ENCODE data around the gene SSC5D. TPM values are rescaled to one million over a fixed set of nuclear protein-coding genes. Genes with fewer than 3 reads are reported as not detected.

The SSC5D gene
- total RNA-seq, 1 experiment from 2014 or later = 1.5 TPM

DNA sequence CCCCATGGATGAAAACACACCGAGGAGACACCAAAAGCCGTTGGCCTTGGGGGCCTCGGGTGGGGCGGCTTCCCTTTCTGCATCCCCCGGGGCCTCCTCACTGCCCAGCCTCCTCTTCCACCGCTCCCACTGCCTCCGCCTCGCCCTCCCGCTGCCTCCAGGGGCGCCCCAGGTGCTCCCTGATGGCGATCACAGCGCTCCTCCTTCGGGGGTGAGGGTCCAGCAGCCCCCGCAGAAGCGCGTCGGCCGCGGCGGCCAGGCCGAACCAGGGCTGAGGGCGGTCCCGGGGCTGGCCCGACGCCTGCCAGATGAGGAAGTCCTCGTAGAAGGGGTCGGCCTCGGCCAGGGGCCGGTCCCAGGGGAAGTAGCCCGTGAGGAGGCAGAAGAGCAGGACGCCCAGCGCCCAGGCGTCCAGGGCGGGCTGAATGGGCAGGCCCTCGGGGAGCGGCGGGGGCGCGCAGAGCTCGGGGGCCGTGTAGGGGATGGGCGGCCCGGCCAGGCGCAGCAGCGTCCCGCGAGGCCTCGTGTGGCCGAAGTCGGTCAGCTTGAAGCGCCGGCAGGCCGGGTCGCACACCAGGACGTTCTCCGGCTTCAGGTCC lies 41.5 kb downstream of the SSC5D start:
- DNase-seq (ENCODE audit: low read depth, low spot score) = no peak
- no peaks in the 10 kb centered on the region for H3K36me3 ChIP-seq (ENCODE audit: control insufficient read depth in 1 of 2, insufficient read depth in 2 of 2, low read length in 2 of 2)
- H3K9ac ChIP-seq (ENCODE audit: low read length) = no peak overlapping the region
- H3K4me1 ChIP-seq (ENCODE audit: control insufficient read depth in 1 of 2, insufficient read depth in 2 of 2, low read length in 2 of 2) = peaks cover 0 to 4% of the 10 kb centered on the region in 2 experiments; a peak in 1 of 4 replicates
- no peak overlapping the region; the same call in 1 of the 2 replicates for H3K27ac ChIP-seq (ENCODE audit: low read depth, low read length)
- BruUV-seq (replicated peaks) = no TSS peak
- no peaks in the 10 kb centered on the region for H4K20me1 ChIP-seq (ENCODE audit: insufficient read depth)
- ChIA-PET RAD21 (ENCODE audit: low non-redundant PET in 1 of 2, low total read pairs in 2 of 2, uncharacterized antibody in 2 of 2, unreplicated experiment in 2 of 2) (no interaction called here), POLR2A (no interaction called here), CTCF (no interaction called here)
- no peaks in the 10 kb centered on the region for H3K9me2 ChIP-seq (ENCODE audit: insufficient read depth)
- ATAC-seq = no peak
- intact Hi-C loops (cut with micrococcal nuclease) = no loop called here
- H3K4me3 ChIP-seq (replicated peaks in 1 of 2; ENCODE audit: low read depth in 1 of 2, low read length in 2 of 2) = no peak overlapping the region
- peaks cover 0 to 4% of the 10 kb centered on the region in 2 experiments; a peak in 1 of 4 replicates for H3K9me3 ChIP-seq (ENCODE audit: control insufficient read depth in 1 of 2, insufficient read depth in 1 of 2, low read depth in 1 of 2, low read length in 2 of 2)
- H3K79me2 ChIP-seq (ENCODE audit: insufficient read depth, low read length) = no peaks in the 10 kb centered on the region
- no peaks in the 10 kb centered on the region for H3K27me3 ChIP-seq (ENCODE audit: insufficient read depth, low read length)
- H3K4me2 ChIP-seq (ENCODE audit: low read length) = no peak overlapping the region
- H2AFZ ChIP-seq (ENCODE audit: low read depth, low read length, poor library complexity, severe bottlenecking) = no peak overlapping the region
- no peak for TF ChIP-seq EZH2 (IDR thresholded peaks at IDR 0.05)
- TF ChIP-seq SP1 (IDR thresholded peaks at IDR 0.05; ENCODE audit: low read depth) = no peak
- no peak for TF ChIP-seq EGR1 (IDR thresholded peaks at IDR 0.05; ENCODE audit: low read depth)
- TF ChIP-seq, protein P1, sequence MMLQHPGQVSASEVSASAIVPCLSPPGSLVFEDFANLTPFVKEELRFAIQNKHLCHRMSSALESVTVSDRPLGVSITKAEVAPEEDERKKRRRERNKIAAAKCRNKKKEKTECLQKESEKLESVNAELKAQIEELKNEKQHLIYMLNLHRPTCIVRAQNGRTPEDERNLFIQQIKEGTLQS (IDR thresholded peaks at IDR 0.05) = no peak
- no peak for TF ChIP-seq SIN3A (IDR thresholded peaks at IDR 0.05; ENCODE audit: low read depth)
- TF ChIP-seq, protein P2, sequence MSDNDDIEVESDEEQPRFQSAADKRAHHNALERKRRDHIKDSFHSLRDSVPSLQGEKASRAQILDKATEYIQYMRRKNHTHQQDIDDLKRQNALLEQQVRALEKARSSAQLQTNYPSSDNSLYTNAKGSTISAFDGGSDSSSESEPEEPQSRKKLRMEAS (IDR thresholded peaks at IDR 0.05) = no peak
- no peak for TF ChIP-seq RAD21 (IDR thresholded peaks at IDR 0.05; ENCODE audit: low read depth)
- TF ChIP-seq, protein P3, sequence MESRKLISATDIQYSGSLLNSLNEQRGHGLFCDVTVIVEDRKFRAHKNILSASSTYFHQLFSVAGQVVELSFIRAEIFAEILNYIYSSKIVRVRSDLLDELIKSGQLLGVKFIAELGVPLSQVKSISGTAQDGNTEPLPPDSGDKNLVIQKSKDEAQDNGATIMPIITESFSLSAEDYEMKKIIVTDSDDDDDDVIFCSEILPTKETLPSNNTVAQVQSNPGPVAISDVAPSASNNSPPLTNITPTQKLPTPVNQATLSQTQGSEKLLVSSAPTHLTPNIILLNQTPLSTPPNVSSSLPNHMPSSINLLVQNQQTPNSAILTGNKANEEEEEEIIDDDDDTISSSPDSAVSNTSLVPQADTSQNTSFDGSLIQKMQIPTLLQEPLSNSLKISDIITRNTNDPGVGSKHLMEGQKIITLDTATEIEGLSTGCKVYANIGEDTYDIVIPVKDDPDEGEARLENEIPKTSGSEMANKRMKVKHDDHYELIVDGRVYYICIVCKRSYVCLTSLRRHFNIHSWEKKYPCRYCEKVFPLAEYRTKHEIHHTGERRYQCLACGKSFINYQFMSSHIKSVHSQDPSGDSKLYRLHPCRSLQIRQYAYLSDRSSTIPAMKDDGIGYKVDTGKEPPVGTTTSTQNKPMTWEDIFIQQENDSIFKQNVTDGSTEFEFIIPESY (IDR thresholded peaks at IDR 0.05; ENCODE audit: extremely low read depth, insufficient replicate concordance, low read length) = no peak
- no peak for TF ChIP-seq CEBPB (IDR thresholded peaks at IDR 0.05; ENCODE audit: low read depth)
- no peak for TF ChIP-seq POLR2AphosphoS5 (IDR thresholded peaks at IDR 0.05; ENCODE audit: low read depth, low read length)
- TF ChIP-seq, protein P4, sequence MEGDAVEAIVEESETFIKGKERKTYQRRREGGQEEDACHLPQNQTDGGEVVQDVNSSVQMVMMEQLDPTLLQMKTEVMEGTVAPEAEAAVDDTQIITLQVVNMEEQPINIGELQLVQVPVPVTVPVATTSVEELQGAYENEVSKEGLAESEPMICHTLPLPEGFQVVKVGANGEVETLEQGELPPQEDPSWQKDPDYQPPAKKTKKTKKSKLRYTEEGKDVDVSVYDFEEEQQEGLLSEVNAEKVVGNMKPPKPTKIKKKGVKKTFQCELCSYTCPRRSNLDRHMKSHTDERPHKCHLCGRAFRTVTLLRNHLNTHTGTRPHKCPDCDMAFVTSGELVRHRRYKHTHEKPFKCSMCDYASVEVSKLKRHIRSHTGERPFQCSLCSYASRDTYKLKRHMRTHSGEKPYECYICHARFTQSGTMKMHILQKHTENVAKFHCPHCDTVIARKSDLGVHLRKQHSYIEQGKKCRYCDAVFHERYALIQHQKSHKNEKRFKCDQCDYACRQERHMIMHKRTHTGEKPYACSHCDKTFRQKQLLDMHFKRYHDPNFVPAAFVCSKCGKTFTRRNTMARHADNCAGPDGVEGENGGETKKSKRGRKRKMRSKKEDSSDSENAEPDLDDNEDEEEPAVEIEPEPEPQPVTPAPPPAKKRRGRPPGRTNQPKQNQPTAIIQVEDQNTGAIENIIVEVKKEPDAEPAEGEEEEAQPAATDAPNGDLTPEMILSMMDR (IDR thresholded peaks at IDR 0.05 in 2 of 3, conservative IDR thresholded peaks at IDR 0.05 in 1 of 3; ENCODE audit: borderline replicate concordance in 1 of 3, insufficient read depth in 1 of 3, low read depth in 2 of 3, low read length in 2 of 3) = no peak
- no peak for TF ChIP-seq FOSL1 (IDR thresholded peaks at IDR 0.05; ENCODE audit: low read depth)
- no peak for TF ChIP-seq ZNF274 (IDR thresholded peaks at IDR 0.05; ENCODE audit: low read depth, low read length)
- TF ChIP-seq ZFX (IDR thresholded peaks at IDR 0.05) = no peak
- TF ChIP-seq TCF7L2 (IDR thresholded peaks at IDR 0.05; ENCODE audit: borderline replicate concordance, extremely low read depth, insufficient read depth, insufficient read length) = no peak
- TF ChIP-seq, protein P5, sequence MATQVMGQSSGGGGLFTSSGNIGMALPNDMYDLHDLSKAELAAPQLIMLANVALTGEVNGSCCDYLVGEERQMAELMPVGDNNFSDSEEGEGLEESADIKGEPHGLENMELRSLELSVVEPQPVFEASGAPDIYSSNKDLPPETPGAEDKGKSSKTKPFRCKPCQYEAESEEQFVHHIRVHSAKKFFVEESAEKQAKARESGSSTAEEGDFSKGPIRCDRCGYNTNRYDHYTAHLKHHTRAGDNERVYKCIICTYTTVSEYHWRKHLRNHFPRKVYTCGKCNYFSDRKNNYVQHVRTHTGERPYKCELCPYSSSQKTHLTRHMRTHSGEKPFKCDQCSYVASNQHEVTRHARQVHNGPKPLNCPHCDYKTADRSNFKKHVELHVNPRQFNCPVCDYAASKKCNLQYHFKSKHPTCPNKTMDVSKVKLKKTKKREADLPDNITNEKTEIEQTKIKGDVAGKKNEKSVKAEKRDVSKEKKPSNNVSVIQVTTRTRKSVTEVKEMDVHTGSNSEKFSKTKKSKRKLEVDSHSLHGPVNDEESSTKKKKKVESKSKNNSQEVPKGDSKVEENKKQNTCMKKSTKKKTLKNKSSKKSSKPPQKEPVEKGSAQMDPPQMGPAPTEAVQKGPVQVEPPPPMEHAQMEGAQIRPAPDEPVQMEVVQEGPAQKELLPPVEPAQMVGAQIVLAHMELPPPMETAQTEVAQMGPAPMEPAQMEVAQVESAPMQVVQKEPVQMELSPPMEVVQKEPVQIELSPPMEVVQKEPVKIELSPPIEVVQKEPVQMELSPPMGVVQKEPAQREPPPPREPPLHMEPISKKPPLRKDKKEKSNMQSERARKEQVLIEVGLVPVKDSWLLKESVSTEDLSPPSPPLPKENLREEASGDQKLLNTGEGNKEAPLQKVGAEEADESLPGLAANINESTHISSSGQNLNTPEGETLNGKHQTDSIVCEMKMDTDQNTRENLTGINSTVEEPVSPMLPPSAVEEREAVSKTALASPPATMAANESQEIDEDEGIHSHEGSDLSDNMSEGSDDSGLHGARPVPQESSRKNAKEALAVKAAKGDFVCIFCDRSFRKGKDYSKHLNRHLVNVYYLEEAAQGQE (IDR thresholded peaks at IDR 0.05; ENCODE audit: low read depth) = no peak
- TF ChIP-seq ELF1 (IDR thresholded peaks at IDR 0.05; ENCODE audit: borderline replicate concordance, low read depth) = no peak
- no peak for TF ChIP-seq POLR2A (IDR thresholded peaks at IDR 0.05; ENCODE audit: borderline replicate concordance, extremely low read depth, insufficient read depth, insufficient read length)
